Measurements from ENCODE around the gene SEM1.

SEM1 gene

GRCh38 chr7:96720843-96721242, 11.2 kb upstream of the SEM1 start:
- in situ Hi-C loops (cut with MboI; ENCODE audit: low pct_unique_long_range_greater_than_20kb, low sequenced_read_pairs, unreplicated experiment) = no loop called here
- TF ChIP-seq CTCF (IDR thresholded peaks at IDR 0.05; ENCODE audit: extremely low read depth, insufficient read depth, missing control alignments) = no peak
- no peak for DNase-seq (ENCODE audit: low spot score)

- in situ Hi-C loops (cut with MboI; ENCODE audit: low pct_unique_long_range_greater_than_20kb, low sequenced_read_pairs, unreplicated experiment) = no loop called here
- TF ChIP-seq CTCF (IDR thresholded peaks at IDR 0.05; ENCODE audit: extremely low read depth, insufficient read depth, missing control alignments) = no peak
- no peak for DNase-seq (ENCODE audit: low spot score)
These were observed 9.5 kb upstream of the SEM1 start for GRCh38 chr7:96719164-96719563.

- in situ Hi-C loops (cut with MboI; ENCODE audit: low pct_unique_long_range_greater_than_20kb, low sequenced_read_pairs, unreplicated experiment) = no loop called here
- no peak for TF ChIP-seq CTCF (IDR thresholded peaks at IDR 0.05; ENCODE audit: extremely low read depth, insufficient read depth, missing control alignments)
- DNase-seq (ENCODE audit: low spot score) = no peak
These were observed 8.7 kb upstream of the SEM1 start for GRCh38 chr7:96718107-96719003.

GRCh38 chr7:96713037-96713436, 3.4 kb upstream of the SEM1 start:
- in situ Hi-C loops (cut with MboI; ENCODE audit: low pct_unique_long_range_greater_than_20kb, low sequenced_read_pairs, unreplicated experiment) = no loop called here
- TF ChIP-seq CTCF (IDR thresholded peaks at IDR 0.05; ENCODE audit: extremely low read depth, insufficient read depth, missing control alignments) = no peak
- DNase-seq (ENCODE audit: low spot score) = no peak

GRCh38 chr7:96710544-96710943, 898 bp upstream of the SEM1 start:
- no peak for DNase-seq (ENCODE audit: low spot score)
- no peak for TF ChIP-seq CTCF (IDR thresholded peaks at IDR 0.05; ENCODE audit: extremely low read depth, insufficient read depth, missing control alignments)
- in situ Hi-C loops (cut with MboI; ENCODE audit: low pct_unique_long_range_greater_than_20kb, low sequenced_read_pairs, unreplicated experiment) = no loop called here

GRCh38 chr7:96708872-96709271, 774 bp downstream of the SEM1 start:
- no peak for TF ChIP-seq CTCF (IDR thresholded peaks at IDR 0.05; ENCODE audit: extremely low read depth, insufficient read depth, missing control alignments)
- DNase-seq (ENCODE audit: low spot score) = no peak
- in situ Hi-C loops (cut with MboI; ENCODE audit: low pct_unique_long_range_greater_than_20kb, low sequenced_read_pairs, unreplicated experiment) = no loop called here

All from GM13977 (cell line).